H1 (cell line): ENCODE results near the gene MT1B. TPM values are rescaled to one million over a fixed set of nuclear protein-coding genes. Genes with fewer than 3 reads are reported as not detected.
"Not testable (repeated sequence)": the region's sequence is repeated elsewhere in the genome, so short reads cannot be mapped to it uniquely, and the experiment has no call there.

Experiments used
- CTCF ChIA-PET: fragments of 300-600 bp; sonication (Branson Sonifier 250); formaldehyde crosslinking; loops from one replicate; lab custom pipeline; 2021; ENCODE audit not compliant: partially characterized antibody; lab: Charles Lee
- POLR2A ChIA-PET: fragments of 300-600 bp; sonication (Branson Sonifier 250); formaldehyde crosslinking; loops from one replicate; lab custom pipeline; 2021; ENCODE audit warnings: inconsistent platforms; ENCODE audit not compliant: partially characterized antibody; lab: Charles Lee
- DNase-seq, 2 experiments: peaks; one replicate each; pipeline versions ENCODE4 v3.0.0 to v3.0.0-alpha.2; 2010 to 2022; ENCODE audit warnings: low spot score in 2 of 2, low read depth in 1 of 2, mixed read lengths in 1 of 2
- FAIRE-seq: peaks from 2 replicates; lab custom pipeline; 2011; peaks lifted over from hg19 to GRCh38; lab: Jason Lieb, UNC
- H2AFZ ChIP-seq: 2 replicates; pipeline ENCODE4 v1.8.1; 2012; ENCODE audit warnings: low read length, inconsistent platforms
- H2AK5ac ChIP-seq: 2 replicates; pipeline ENCODE4 v1.6.1; 2013; ENCODE audit warnings: low read depth, low read length
- H2BK120ac ChIP-seq: replicated peaks from 2 replicates; pipeline ENCODE3; 2013; ENCODE audit warnings: low read depth, low read length, inconsistent platforms
- H2BK12ac ChIP-seq: 2 replicates; pipeline ENCODE4 v1.6.1; 2013; ENCODE audit warnings: low read depth, low read length
- H2BK15ac ChIP-seq: 2 replicates; pipeline ENCODE4 v1.6.1; 2013; ENCODE audit warnings: low read length
- H2BK20ac ChIP-seq: 2 replicates; pipeline ENCODE4 v1.6.1; 2013; ENCODE audit warnings: low read length
- H2BK5ac ChIP-seq: 2 replicates; pipeline ENCODE4 v1.6.1; 2013; ENCODE audit warnings: low read depth, low read length
- H3K14ac ChIP-seq: 2 replicates; pipeline ENCODE4 v1.6.1; 2013; ENCODE audit warnings: inconsistent platforms; ENCODE audit not compliant: insufficient read length
- H3K18ac ChIP-seq: 2 replicates; pipeline ENCODE4 v1.6.1; 2013; ENCODE audit warnings: low read length; ENCODE audit errors: extremely low read depth
- H3K23ac ChIP-seq: 2 replicates; pipeline ENCODE4 v1.6.1; 2013; ENCODE audit warnings: inconsistent platforms; ENCODE audit not compliant: insufficient read length
- H3K23me2 ChIP-seq: 2 replicates; pipeline ENCODE4 v1.6.1; 2013; ENCODE audit warnings: low read depth, low read length
- H3K27ac ChIP-seq: 2 replicates; pipeline ENCODE4 v1.6.1; 2011; ENCODE audit warnings: low read depth, low read length, inconsistent platforms
- H3K27me3 ChIP-seq, 4 experiments: replicated peaks in 1 of 4; 1 replicate in 1 of 4; 2 replicates in 3 of 4; pipeline versions ENCODE4 v1.6.1 to v1.8.1; 2011 to 2013; ENCODE audit warnings: low read length in 3 of 4, mild to moderate bottlenecking in 3 of 4, inconsistent platforms in 2 of 4, mixed read lengths in 2 of 4, moderate library complexity in 1 of 4; ENCODE audit not compliant: control insufficient read depth in 3 of 4, insufficient read depth in 3 of 4; ENCODE audit errors: extremely low read depth in 1 of 4
- H3K36me3 ChIP-seq, 4 experiments: 2 replicates each; pipeline versions ENCODE4 v1.6.1 to v1.8.1; 2011 to 2013; ENCODE audit warnings: mild to moderate bottlenecking in 4 of 4, low read length in 3 of 4, moderate library complexity in 2 of 4, control low read depth in 1 of 4, inconsistent platforms in 1 of 4; ENCODE audit not compliant: insufficient read depth in 4 of 4, control insufficient read depth in 2 of 4
- H3K4ac ChIP-seq: replicated peaks from 2 replicates; pipeline ENCODE3; 2013; ENCODE audit warnings: low read length, low read depth, mixed read lengths, inconsistent platforms; ENCODE audit not compliant: insufficient read length
- H3K4me1 ChIP-seq, 4 experiments: replicated peaks in 1 of 4; 1 replicate in 1 of 4; 2 replicates in 3 of 4; pipeline versions ENCODE4 v1.6.1 to v1.8.1; 2011 to 2013; ENCODE audit warnings: low read length in 3 of 4, inconsistent platforms in 2 of 4, mixed read lengths in 1 of 4; ENCODE audit not compliant: insufficient read depth in 4 of 4, control insufficient read depth in 3 of 4
- H3K4me2 ChIP-seq, 2 experiments: 2 replicates each; pipeline versions ENCODE4 v1.6.1 to v1.8.1; 2011 to 2013; ENCODE audit warnings: low read depth in 2 of 2, low read length in 2 of 2, control low read depth in 1 of 2, inconsistent platforms in 1 of 2, mild to moderate bottlenecking in 1 of 2; ENCODE audit not compliant: insufficient read depth in 1 of 2
- H3K4me3 ChIP-seq, 4 experiments: fragments of 200-600, 300-600 bp in 1 of 4; sonication (generic), shearing (Covaris generic), sonication (Bioruptor Twin) in 1 of 4; 2 replicates each; pipeline versions ENCODE4 v1.5.1 to v1.8.1; 2011 to 2016; ENCODE audit warnings: low read length in 4 of 4, low read depth in 3 of 4, control low read depth in 2 of 4, inconsistent platforms in 2 of 4, mild to moderate bottlenecking in 2 of 4, mixed read lengths in 1 of 4, moderate library complexity in 1 of 4; ENCODE audit not compliant: insufficient read depth in 2 of 4; ENCODE audit errors: extremely low read depth in 1 of 4
- H3K56ac ChIP-seq: replicated peaks from 2 replicates; pipeline ENCODE3; 2013; ENCODE audit warnings: low read depth, mild to moderate bottlenecking, mixed read lengths, low read length, inconsistent platforms; ENCODE audit not compliant: insufficient read length
- H3K79me1 ChIP-seq: 2 replicates; pipeline ENCODE4 v1.6.1; 2013; ENCODE audit warnings: low read depth, low read length, control low read depth
- H3K79me2 ChIP-seq, 2 experiments: 2 replicates each; pipeline versions ENCODE4 v1.6.1 to v1.8.1; 2012 to 2013; ENCODE audit warnings: low read length in 2 of 2, mild to moderate bottlenecking in 2 of 2, inconsistent platforms in 1 of 2; ENCODE audit not compliant: insufficient read depth in 2 of 2, control insufficient read depth in 1 of 2
- H3K9ac ChIP-seq, 4 experiments: replicated peaks in 1 of 4; 1 replicate in 1 of 4; 2 replicates in 3 of 4; pipeline versions ENCODE4 v1.6.1 to v1.8.1; 2011 to 2013; ENCODE audit warnings: low read depth in 3 of 4, low read length in 3 of 4, control low read depth in 2 of 4, mild to moderate bottlenecking in 2 of 4, moderate library complexity in 2 of 4, inconsistent platforms in 1 of 4; ENCODE audit errors: extremely low read depth in 1 of 4
- H3K9me3 ChIP-seq, 2 experiments: 2 replicates each; pipeline versions ENCODE4 v1.6.1 to v1.8.1; 2012 to 2013; ENCODE audit warnings: mild to moderate bottlenecking in 2 of 2, moderate library complexity in 2 of 2, control low read depth in 1 of 2, inconsistent platforms in 1 of 2, low read depth in 1 of 2, low read length in 1 of 2, mixed read lengths in 1 of 2; ENCODE audit not compliant: insufficient read depth in 2 of 2
- H4K20me1 ChIP-seq, 2 experiments: replicated peaks in 1 of 2; 2 replicates each; pipeline versions ENCODE3 to v1.8.1; 2011 to 2013; ENCODE audit warnings: inconsistent platforms in 2 of 2, low read length in 2 of 2, mild to moderate bottlenecking in 1 of 2; ENCODE audit not compliant: insufficient read depth in 2 of 2, control insufficient read depth in 1 of 2
- H4K5ac ChIP-seq: 2 replicates; pipeline ENCODE4 v1.6.1; 2013; ENCODE audit warnings: low read length, low read depth, mixed read lengths, inconsistent platforms; ENCODE audit not compliant: insufficient read length
- H4K8ac ChIP-seq: 2 replicates; pipeline ENCODE4 v1.8.0; 2013; ENCODE audit warnings: mild to moderate bottlenecking, moderate library complexity, low read length, inconsistent platforms; ENCODE audit not compliant: insufficient read depth; ENCODE audit errors: extremely low read depth
- H4K91ac ChIP-seq: replicated peaks from 2 replicates; pipeline ENCODE3; 2013; ENCODE audit warnings: low read length, mixed read lengths, inconsistent platforms; ENCODE audit not compliant: insufficient read length
- WGBS, 2 experiments: shearing (Covaris generic) in 1 of 2; methylation state at CpG; one replicate each; pipeline versions ENCODE4 v1.1.6 to v1.1.7; 2013 to 2015; ENCODE audit warnings: low lambda C conversion rate in 2 of 2, mixed read lengths in 2 of 2, inconsistent platforms in 1 of 2, low coverage in 1 of 2, missing lambda C conversion rate in 1 of 2; ENCODE audit not compliant: insufficient replicate concordance in 2 of 2, insufficient coverage in 1 of 2, insufficient read length in 1 of 2; ENCODE audit errors: extremely low coverage in 1 of 2, missing lambda C conversion rate in 1 of 2; 5-methylcytosine and 5-hydroxymethylcytosine counted together
- polyA plus RNA-seq, 7 experiments: library from polyadenylated mRNA; depleted of rRNA in 3 of 7; stranded (reverse) in 5 of 7; unstranded in 2 of 7; fragments of >200 nt in 5 of 7; fragments of 200-250 nt in 2 of 7; gene quantifications; 1 replicate in 5 of 7; 2 replicates in 1 of 7; 4 replicates in 1 of 7; pipeline versions ENCODE4 v1.2.1 to v1.2.3, GENCODE V29; 2011 to 2013; ENCODE audit warnings: missing spikeins in 2 of 7, mixed read lengths in 2 of 7
- total RNA-seq: library from RNA; stranded (reverse); fragmentation: NEBNext Ultra II Directional; extraction: Animal tissue kit (Norgen Biotek cat#: 25700); gene quantifications from 2 replicates; pipeline ENCODE4 v1.2.1, GENCODE V29; 2021

MT1B gene
- total and polyA plus RNA-seq, 2 of the 8 experiments (the other 6 are each of a cell fraction or from before 2014, with no cell fraction given): not detected

DNA sequence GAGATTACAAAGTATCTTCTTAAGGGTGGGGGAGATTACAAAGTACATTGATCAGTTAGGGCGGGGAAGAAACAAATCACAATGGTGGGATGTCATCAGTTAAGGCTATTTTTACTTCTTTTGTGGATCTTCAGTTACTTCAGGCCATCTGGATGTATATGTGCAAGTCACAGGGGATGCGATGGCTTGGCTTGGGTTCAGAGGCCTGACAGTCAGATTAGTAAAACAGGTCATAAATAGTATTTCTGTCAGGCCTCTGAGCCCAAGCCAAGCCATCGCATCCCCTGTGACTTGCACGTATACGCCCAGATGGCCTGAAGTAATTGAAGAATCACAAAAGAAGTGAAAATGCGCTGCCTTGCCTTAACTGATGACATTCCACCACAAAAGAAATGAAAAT lies 22.9 kb downstream of the MT1B start:
- not testable (repeated sequence) for H4K8ac ChIP-seq, H3K14ac ChIP-seq, H2BK120ac ChIP-seq, H2BK20ac ChIP-seq, H4K5ac ChIP-seq, H3K27ac ChIP-seq, H3K36me3 ChIP-seq, H3K79me1 ChIP-seq, FAIRE-seq, H3K9ac ChIP-seq, DNase-seq, H2BK5ac ChIP-seq, H2BK15ac ChIP-seq, H3K9me3 ChIP-seq, H3K79me2 ChIP-seq, H3K4me3 ChIP-seq, H2AFZ ChIP-seq, H3K18ac ChIP-seq, H2BK12ac ChIP-seq, H3K23ac ChIP-seq, H3K56ac ChIP-seq, H4K91ac ChIP-seq, H2AK5ac ChIP-seq, H3K23me2 ChIP-seq, H3K4ac ChIP-seq, H4K20me1 ChIP-seq
- 53% methylated on average over 6 of the region's 6 CpGs; no CpG with 5 or more reads in 1 of the 2 experiments for WGBS, 2 experiments
- Histone ChIP-seq H3K4me1 (peaks cover 0 to 21% (median 11%) of the 10 kb centered on the region in 4 experiments; a peak in 6 of 7 replicates), H3K27me3 (peaks cover 24 to 65% (median 47%) of the 10 kb centered on the region in 4 experiments), H3K4me2 (peak overlapping the region in 1 of 2 experiments; percentile 90; a peak in 1 of 4 replicates)
- POLR2A ChIA-PET: interaction anchor here (0.6 to 13.9 kb wide), 5 partner anchors 6 to 345 kb away, joined by 3 to 205 read pairs (median 24); partner anchors contain the start of genes MT1G, MT1H and MT1X
- CTCF ChIA-PET: interaction anchor here (0.7 to 6.0 kb wide), 15 partner anchors 11 to 431 kb away, joined by 3 to 62 read pairs (median 4); partner anchors contain the start of genes MT1B and MT1F
